Glutamatergic neuron (in vitro differentiated cells): ENCODE data around the gene GK. TPM values are rescaled to one million over a fixed set of nuclear protein-coding genes. Genes with fewer than 3 reads are reported as not detected.
"Not testable (repeated sequence)": the region's sequence is repeated elsewhere in the genome, so short reads cannot be mapped to it uniquely, and the experiment has no call there.

Source experiments
- DNase-seq: peaks from one replicate; pipeline ENCODE4 v3.0.0; 2022
- H3K27ac Mint-ChIP-seq: one replicate; pipeline ENCODE4 v1.8.0; 2020; ENCODE audit warnings: mild to moderate bottlenecking, mixed read lengths, inconsistent platforms; ENCODE audit not compliant: unreplicated experiment
- H3K27me3 Mint-ChIP-seq: one replicate; pipeline ENCODE4 v1.8.0; 2020; ENCODE audit warnings: mild to moderate bottlenecking, moderate library complexity, mixed read lengths, inconsistent platforms; ENCODE audit not compliant: unreplicated experiment
- H3K36me3 Mint-ChIP-seq: one replicate; pipeline ENCODE4 v1.8.0; 2020; ENCODE audit warnings: mild to moderate bottlenecking, mixed read lengths, inconsistent platforms; ENCODE audit not compliant: unreplicated experiment
- H3K4me1 Mint-ChIP-seq: one replicate; pipeline ENCODE4 v1.8.0; 2020; ENCODE audit warnings: mild to moderate bottlenecking, low read depth, mixed read lengths, inconsistent platforms; ENCODE audit not compliant: unreplicated experiment
- H3K4me3 Mint-ChIP-seq: one replicate; pipeline ENCODE4 v1.8.0; 2020; ENCODE audit warnings: mild to moderate bottlenecking, mixed read lengths, inconsistent platforms; ENCODE audit not compliant: unreplicated experiment
- H3K9me3 Mint-ChIP-seq: one replicate; pipeline ENCODE4 v1.8.0; 2020; ENCODE audit warnings: mild to moderate bottlenecking, moderate library complexity, mixed read lengths, inconsistent platforms; ENCODE audit not compliant: unreplicated experiment
- CTCF ChIP-seq: fragments of 200-600 bp; sonication (generic); IDR thresholded peaks from one replicate; pipeline ENCODE4 v1.5.0; 2021; ENCODE audit not compliant: partially characterized antibody, unreplicated experiment
- total RNA-seq: library from RNA; stranded (reverse); fragmentation: NEBNext Ultra II Directional; extraction: Animal tissue kit (Norgen Biotek cat#: 25700); gene quantifications from one replicate; pipeline ENCODE4 v1.2.1, GENCODE V29; 2021; ENCODE audit not compliant: unreplicated experiment

The GK gene
- total RNA-seq, 1 donor from 2014 or later, result 2.0 TPM

GRCh38 chrX:30626402-30626801 lies 26.8 kb upstream of the GK start:
- no peak for DNase-seq
- TF ChIP-seq CTCF, result no peak

GRCh38 chrX:30627818-30628652 lies 25.2 kb upstream of the GK start:
- H3K4me1 Mint-ChIP-seq, result no peaks in the 10 kb centered on the region
- TF ChIP-seq CTCF, result no peak
- DNase-seq, result no peak
- no peaks in the 10 kb centered on the region for H3K27me3 Mint-ChIP-seq
- no peak overlapping the region for H3K4me3 Mint-ChIP-seq
- H3K27ac Mint-ChIP-seq, result no peak overlapping the region
- H3K9me3 Mint-ChIP-seq, result peaks cover 1% of the 10 kb centered on the region
- H3K36me3 Mint-ChIP-seq, result no peaks in the 10 kb centered on the region

More at GRCh38 chrX:30626402-30626801, 26.8 kb upstream of the GK start:
- Mint-ChIP-seq H3K4me3 (no peak overlapping the region), H3K27ac (no peak overlapping the region), H3K36me3 (no peaks in the 10 kb centered on the region), H3K9me3 (peaks cover 1% of the 10 kb centered on the region), H3K4me1 (no peaks in the 10 kb centered on the region), H3K27me3 (no peaks in the 10 kb centered on the region)

GRCh38 chrX:30634070-30634469 lies 19.2 kb upstream of the GK start:
- not testable (repeated sequence) for H3K4me1 Mint-ChIP-seq, H3K27me3 Mint-ChIP-seq, H3K4me3 Mint-ChIP-seq, DNase-seq, H3K27ac Mint-ChIP-seq, H3K36me3 Mint-ChIP-seq, H3K9me3 Mint-ChIP-seq

GRCh38 chrX:30635630-30636029 lies 17.6 kb upstream of the GK start:
- H3K4me3 Mint-ChIP-seq, result no peak overlapping the region
- DNase-seq, result no peak
- no peak for TF ChIP-seq CTCF
- H3K27me3 Mint-ChIP-seq, result no peaks in the 10 kb centered on the region
- peaks cover 1% of the 10 kb centered on the region for H3K9me3 Mint-ChIP-seq
- H3K4me1 Mint-ChIP-seq, result no peaks in the 10 kb centered on the region
- H3K36me3 Mint-ChIP-seq, result no peaks in the 10 kb centered on the region
- no peak overlapping the region for H3K27ac Mint-ChIP-seq

GRCh38 chrX:30637874-30638815 lies 15.1 kb upstream of the GK start:
- H3K27me3 Mint-ChIP-seq, result no peaks in the 10 kb centered on the region
- no peaks in the 10 kb centered on the region for H3K4me1 Mint-ChIP-seq
- DNase-seq, result no peak
- TF ChIP-seq CTCF, result no peak
- no peak overlapping the region for H3K27ac Mint-ChIP-seq
- H3K9me3 Mint-ChIP-seq, result peaks cover 1% of the 10 kb centered on the region
- H3K36me3 Mint-ChIP-seq, result no peaks in the 10 kb centered on the region
- H3K4me3 Mint-ChIP-seq, result no peak overlapping the region

GRCh38 chrX:30639702-30640101 lies 13.5 kb upstream of the GK start:
- H3K4me3 Mint-ChIP-seq, H3K36me3 Mint-ChIP-seq, H3K27me3 Mint-ChIP-seq, H3K4me1 Mint-ChIP-seq, H3K27ac Mint-ChIP-seq, DNase-seq, H3K9me3 Mint-ChIP-seq: not testable (repeated sequence)
